Left hindlimb (tissue), 1 donor: ENCODE results near the gene RUNX2.

Experiments
- DNase-seq: peaks from one replicate; pipeline ENCODE4 v3.0.0-alpha.2; 2018

The RUNX2 gene

GRCh38 chr6:45351667-45352066, 23.5 kb downstream of the RUNX2 start:
- DNase-seq: no peak

GRCh38 chr6:45353654-45354053, 25.5 kb downstream of the RUNX2 start:
- DNase-seq: no peak

GRCh38 chr6:45364466-45364865, 36.3 kb downstream of the RUNX2 start:
- DNase-seq: no peak

GRCh38 chr6:45365036-45365435, 36.9 kb downstream of the RUNX2 start:
- DNase-seq: no peak

GRCh38 chr6:45366534-45366933, 38.4 kb downstream of the RUNX2 start:
- DNase-seq: no peak

- DNase-seq: no peak
These were observed 39.9 kb downstream of the RUNX2 start for GRCh38 chr6:45367999-45368398.

GRCh38 chr6:45369870-45370269, 41.7 kb downstream of the RUNX2 start:
- no peak for DNase-seq

- DNase-seq: no peak
These were observed 43.9 kb downstream of the RUNX2 start for GRCh38 chr6:45371924-45372573.

- no peak for DNase-seq
These were observed 47.3 kb downstream of the RUNX2 start for GRCh38 chr6:45375449-45375848.

- DNase-seq: no peak
These were observed 48.3 kb downstream of the RUNX2 start for GRCh38 chr6:45376310-45377042.

- no peak for DNase-seq
These were observed 49.0 kb downstream of the RUNX2 start for GRCh38 chr6:45377043-45377553.

GRCh38 chr6:45377554-45378333, 49.6 kb downstream of the RUNX2 start, which contains the start of gene SUPT3H:
Gene SUPT3H, minus strand, starts transcription at chr6:45377934.
- DNase-seq: peak; percentile 96

GRCh38 chr6:45378334-45378926, 50.3 kb downstream of the RUNX2 start:
- DNase-seq: no peak

GRCh38 chr6:45382391-45382790, 54.3 kb downstream of the RUNX2 start:
- DNase-seq: no peak

GRCh38 chr6:45386501-45386900, 58.4 kb downstream of the RUNX2 start:
- DNase-seq: no peak

- no peak for DNase-seq
These were observed 59.1 kb downstream of the RUNX2 start for GRCh38 chr6:45387236-45387635.

GRCh38 chr6:45388328-45388727, 60.2 kb downstream of the RUNX2 start:
- no peak for DNase-seq

GRCh38 chr6:45394586-45395095, 66.5 kb downstream of the RUNX2 start:
- DNase-seq: no peak

- DNase-seq: no peak
These were observed 70.1 kb downstream of the RUNX2 start for GRCh38 chr6:45398075-45398813.

GRCh38 chr6:45400021-45400420, 71.9 kb downstream of the RUNX2 start:
- DNase-seq: no peak

GRCh38 chr6:45411959-45412358, 83.8 kb downstream of the RUNX2 start:
- DNase-seq: no peak

- no peak for DNase-seq
These were observed 87.2 kb downstream of the RUNX2 start for GRCh38 chr6:45415315-45415714.
